Measurements from ENCODE around the gene LRRC45. TPM values are rescaled to one million over a fixed set of nuclear protein-coding genes. Genes with fewer than 3 reads are reported as not detected.

LRRC45 gene
- 7.2 and 7.8 TPM in 2 replicates for total RNA-seq (2012; rRNA removed)
- 10.2 and 10.9 TPM in 2 replicates for polyA plus RNA-seq (2012; rRNA removed)
- 6.8 and 8.0 TPM in 2 replicates for polyA plus RNA-seq (2012; cell fraction: cytosol; rRNA removed)
- 46.7 and 84.8 TPM in 2 replicates for polyA plus RNA-seq (2012; cell fraction: nucleus; rRNA removed; ENCODE audit: low replicate concordance)
- percentile 36 among the genes with signal in this experiment for Bru-seq, nascent RNA
- BruChase-seq, experiment 1, labeled RNA remaining after a 6-hour chase = percentile 45 among the genes with signal in this experiment
- percentile 41 among the genes with signal in this experiment for BruChase-seq, experiment 2, labeled RNA remaining after a 2-hour chase
- long read RNA-seq, transcript LRRC45-201 (17 exons, 2,701 nt) = major isoform, 10 of 42 reads
- long read RNA-seq, partial matches to known transcripts = 22 of 42 reads
- long read RNA-seq, other reads (novel, unspliced or antisense) = 10 of 42 reads

- no TSS peak for BruUV-seq (replicated peaks)
- POLR2A ChIA-PET (ENCODE audit: unreplicated experiment) = no interaction called here
- H3K14ac ChIP-seq (replicated peaks; ENCODE audit: low read depth, low read length) = peak within 1 kb of the TSS; percentile 23; the same call in 1 of the 2 replicates
- in situ Hi-C loops (cut with MboI; ENCODE audit: low sequenced_read_pairs) = no loop called here
- H3K27me3 ChIP-seq (ENCODE audit: control insufficient read depth, insufficient read depth, low read length) = no peaks in the 10 kb centered on the region
- CTCF ChIA-PET = interaction anchor here (1.0 to 1.3 kb wide), 2 partner anchors 15 to 64 kb away, joined by 3 to 11 read pairs; partner anchors contain the start of gene DCXR
- peak; percentile 99 for DNase-seq
- intact Hi-C loops (cut with micrococcal nuclease) = loop anchor here (2.0 kb wide), 1 partner anchor 150 kb away; no protein-coding TSS in a partner anchor
- dilution Hi-C loops (cut with HindIII; ENCODE audit: low sequenced_read_pairs, unreplicated experiment) = no loop called here
- no peak within 1 kb of the TSS for H3K18ac ChIP-seq (ENCODE audit: low read depth, low read length)
- TF ChIP-seq MAZ (IDR thresholded peaks at IDR 0.05; ENCODE audit: borderline replicate concordance, low read depth, low read length) (peak; percentile 92; the same call in 1 of the 2 replicates), MXI1 (IDR thresholded peaks at IDR 0.05; ENCODE audit: borderline replicate concordance, low read depth, low read length) (0 out of 2 replicates have a peak, but pooled peaks have one; percentile 29), RAD21 (IDR thresholded peaks at IDR 0.05; ENCODE audit: low read length) (no peak), FOS (IDR thresholded peaks at IDR 0.05; ENCODE audit: low read depth, low read length) (peak; percentile 30; the same call in 1 of the 2 replicates), USF2 (IDR thresholded peaks at IDR 0.05; ENCODE audit: low read depth, low read length) (peak; percentile 39), CHD1 (IDR thresholded peaks at IDR 0.05; ENCODE audit: low read depth, low read length) (no peak), RCOR1 (IDR thresholded peaks at IDR 0.05; ENCODE audit: insufficient replicate concordance, low read length) (no peak)
- H3K4ac ChIP-seq (ENCODE audit: low read depth, low read length) = peak within 1 kb of the TSS; percentile 64
- H3K23ac ChIP-seq (ENCODE audit: low read depth, low read length) = peak within 1 kb of the TSS; percentile 70
- ATAC-seq (ENCODE audit: low read depth) = peak; percentile 95
- H3K27ac ChIP-seq (ENCODE audit: insufficient read depth, low read length) = peak within 1 kb of the TSS; percentile 51; the same call in 1 of the 2 replicates
- peak within 1 kb of the TSS; percentile 99 for H3K4me2 ChIP-seq (ENCODE audit: low read depth, low read length)
- H2BK5ac ChIP-seq (ENCODE audit: low read depth, low read length, poor library complexity, severe bottlenecking) = no peak within 1 kb of the TSS
- H4K20me1 ChIP-seq (ENCODE audit: insufficient read depth, low read length) = peaks cover 24% of the 10 kb centered on the region
- no peak within 1 kb of the TSS for H2BK20ac ChIP-seq (ENCODE audit: low read depth, low read length)
- peak within 1 kb of the TSS; percentile 90 for H2AK9ac ChIP-seq (replicated peaks; ENCODE audit: low read depth, low read length, poor library complexity)
- H2AFZ ChIP-seq (replicated peaks; ENCODE audit: low read length, poor library complexity) = peak within 1 kb of the TSS; percentile 98
- no peak within 1 kb of the TSS for H2BK15ac ChIP-seq (ENCODE audit: low read depth, low read length)
- peak within 1 kb of the TSS; percentile 1; the same call in 1 of the 2 replicates for H4K91ac ChIP-seq (ENCODE audit: insufficient read depth, low read depth, low read length)
- no peaks in the 10 kb centered on the region for H3K9me1 ChIP-seq (ENCODE audit: insufficient read depth, low read length)
- H4K8ac ChIP-seq (ENCODE audit: low read depth in 2 of 2, low read length in 2 of 2) = peak within 1 kb of the TSS; percentile 67 to 78; a peak in 2 of 4 replicates
- peak within 1 kb of the TSS; percentile 81 for H3K9ac ChIP-seq (ENCODE audit: low read depth, low read length)
- peaks cover 5% of the 10 kb centered on the region; the same call in 1 of the 2 replicates for H3K36me3 ChIP-seq (ENCODE audit: control insufficient read depth, insufficient read depth, low read length)
- H3K9me3 ChIP-seq (ENCODE audit: control insufficient read depth, insufficient read depth, low read length) = no peaks in the 10 kb centered on the region
- H3K4me1 ChIP-seq (ENCODE audit: control insufficient read depth, insufficient read depth, low read length) = peaks cover 13% of the 10 kb centered on the region
- 0% methylated on average over 27 of the region's 42 CpGs; no CpG with 5 or more reads in 1 of the 2 experiments for whole genome bisulfite sequencing, 2 experiments (ENCODE audit: extremely low coverage in 2 of 2, insufficient read length in 1 of 2)
- H3K4me3 ChIP-seq (ENCODE audit: insufficient read depth, low read depth, low read length) = peak within 1 kb of the TSS; percentile 92
- H3K56ac ChIP-seq (ENCODE audit: extremely low read depth, insufficient read depth, low read length) = peak within 1 kb of the TSS; percentile 59; the same call in 1 of the 2 replicates
- H2BK120ac ChIP-seq (ENCODE audit: low read depth, low read length) = no peak within 1 kb of the TSS; the same call in 1 of the 2 replicates
- peak within 1 kb of the TSS; percentile 70 for H2AK5ac ChIP-seq (ENCODE audit: low read depth, low read length)
- H3K79me1 ChIP-seq (ENCODE audit: low read depth in 1 of 2, low read length in 2 of 2) = peaks cover 12 to 46% of the 10 kb centered on the region in 2 experiments
- H4K5ac ChIP-seq (ENCODE audit: low read depth, low read length) = no peak within 1 kb of the TSS
These were observed at the start of gene LRRC45 for GRCh38 chr17:82022981-82023446. Gene LRRC45 (plus strand): TSS chr17:82023305. CDS start chr17:82023644, 339 bp downstream.

Data from IMR-90 (cell line).